ENCODE measurements around the gene SLC16A3. TPM values are rescaled to one million over a fixed set of nuclear protein-coding genes. Genes with fewer than 3 reads are reported as not detected.

The SLC16A3 gene
- total and polyA plus RNA-seq, 9 of the 15 experiments (the other 6 are each of a cell fraction or from before 2014, with no cell fraction given) = 0.11 to 5.4 (median 1.2) TPM; not detected in 2

DNA sequence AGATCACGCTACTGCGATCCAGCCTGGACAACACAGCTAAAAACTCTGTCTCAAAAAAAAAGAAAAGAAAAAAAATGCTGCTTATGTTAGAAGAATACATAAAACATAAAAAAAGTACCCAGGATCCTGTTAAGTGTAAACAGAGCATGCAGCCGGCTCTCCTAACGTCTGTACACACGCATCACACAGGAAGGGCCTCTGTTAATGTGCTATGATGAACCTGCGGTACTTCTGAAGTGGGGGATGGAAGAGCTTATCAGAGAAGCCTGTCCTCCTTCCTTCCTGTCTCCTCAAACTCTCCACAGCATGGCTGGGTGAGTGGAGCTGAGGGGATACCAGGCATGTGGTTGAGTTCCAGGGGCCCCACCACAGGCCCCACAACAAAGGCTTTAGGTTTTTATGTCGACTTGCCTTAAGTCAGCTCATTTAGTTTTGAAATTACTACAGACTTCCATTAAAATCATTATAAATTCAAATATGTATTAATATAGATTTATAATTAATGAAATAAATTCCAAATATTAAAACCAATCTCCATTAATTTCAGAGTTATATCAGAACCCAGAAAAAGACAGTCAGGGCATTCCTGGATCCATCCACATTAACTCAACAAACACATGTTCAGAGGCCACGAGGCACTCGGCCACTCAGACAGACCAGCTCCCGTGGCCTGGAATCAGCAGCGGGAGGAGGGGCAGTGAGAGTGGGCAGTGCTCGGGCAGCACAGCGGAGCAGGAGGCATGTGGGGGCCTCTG lies 27.9 kb upstream of the SLC16A3 start (continued):
- peak; percentile 50; the same call in 1 of the 2 replicates for TF ChIP-seq POLR2G (IDR thresholded peaks at IDR 0.05; ENCODE audit: low read depth, low read length)
- TF ChIP-seq, protein P1, sequence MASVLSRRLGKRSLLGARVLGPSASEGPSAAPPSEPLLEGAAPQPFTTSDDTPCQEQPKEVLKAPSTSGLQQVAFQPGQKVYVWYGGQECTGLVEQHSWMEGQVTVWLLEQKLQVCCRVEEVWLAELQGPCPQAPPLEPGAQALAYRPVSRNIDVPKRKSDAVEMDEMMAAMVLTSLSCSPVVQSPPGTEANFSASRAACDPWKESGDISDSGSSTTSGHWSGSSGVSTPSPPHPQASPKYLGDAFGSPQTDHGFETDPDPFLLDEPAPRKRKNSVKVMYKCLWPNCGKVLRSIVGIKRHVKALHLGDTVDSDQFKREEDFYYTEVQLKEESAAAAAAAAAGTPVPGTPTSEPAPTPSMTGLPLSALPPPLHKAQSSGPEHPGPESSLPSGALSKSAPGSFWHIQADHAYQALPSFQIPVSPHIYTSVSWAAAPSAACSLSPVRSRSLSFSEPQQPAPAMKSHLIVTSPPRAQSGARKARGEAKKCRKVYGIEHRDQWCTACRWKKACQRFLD (CRISPR knock-in tag; IDR thresholded peaks at IDR 0.05) = peak; percentile 67; the same call in 1 of the 2 replicates

DNA sequence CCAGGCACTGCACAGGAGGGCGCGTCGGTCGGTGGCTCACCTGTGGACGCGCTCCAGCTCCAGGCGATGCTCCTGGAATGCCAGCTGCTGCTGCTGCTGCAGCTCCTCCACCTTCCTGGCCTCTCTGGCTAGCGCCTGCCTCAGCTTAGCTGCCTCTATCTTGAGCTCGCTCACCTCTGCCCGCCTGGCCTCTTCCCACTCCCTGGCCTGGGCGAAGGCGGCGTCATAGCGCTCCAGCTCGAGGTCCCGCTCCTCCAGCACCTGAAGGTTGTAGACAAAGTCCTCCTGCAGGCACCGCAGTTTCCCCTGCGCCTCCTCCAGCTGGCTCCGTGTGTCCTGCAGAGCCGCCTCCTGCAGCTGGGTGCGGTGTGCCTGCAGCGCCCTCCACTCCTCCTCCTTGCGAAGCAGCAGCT lies 27.3 kb upstream of the SLC16A3 start:
- FAIRE-seq (no peak), DNase-seq (ENCODE audit: extremely low read depth in 1 of 4, low spot score in 3 of 4) (no peak), ATAC-seq (no peak)
- Histone ChIP-seq H3K9ac (ENCODE audit: insufficient read depth in 1 of 2, low read depth in 2 of 2, low read length in 2 of 2) (peak overlapping the region; percentile 60 to 86; a peak in 3 of 4 replicates), H3K36me3 (ENCODE audit: control insufficient read depth, insufficient read depth, low read length) (peaks cover 34% of the 10 kb centered on the region; the same call in 2 of the 3 replicates), H3K4me3 (no peak overlapping the region), H3K79me2 (ENCODE audit: control insufficient read depth, insufficient read depth, low read length) (peaks cover 10% of the 10 kb centered on the region; the same call in 1 of the 3 replicates), H4K20me1 (replicated peaks; ENCODE audit: control insufficient read depth, insufficient read depth, low read length) (no peaks in the 10 kb centered on the region), H3K9me1 (ENCODE audit: control insufficient read depth, insufficient read depth, low read length) (peaks cover 8% of the 10 kb centered on the region), H3K27me3 (ENCODE audit: control insufficient read depth in 2 of 2, insufficient read depth in 2 of 2, low read length in 2 of 2) (no peaks in the 10 kb centered on the region), H3K9me3 (replicated peaks; ENCODE audit: control insufficient read depth, insufficient read depth, low read depth, low read length) (no peaks in the 10 kb centered on the region; the same call in 1 of the 2 replicates), H2AFZ (ENCODE audit: low read depth, low read length) (no peak overlapping the region), H3K4me1 (replicated peaks in 1 of 2; ENCODE audit: control insufficient read depth in 2 of 2, insufficient read depth in 2 of 2, low read length in 2 of 2) (peaks cover 50 to 58% of the 10 kb centered on the region in 2 experiments), H3K4me2 (ENCODE audit: insufficient read depth, low read length) (no peak overlapping the region; the same call in 1 of the 2 replicates), H3K27ac (ENCODE audit: extremely low read depth, low read depth, low read length) (peak overlapping the region; percentile 80)
- ChIA-PET POLR2A (interaction anchor here (0.6 to 1.9 kb wide), 7 partner anchors 10 to 535 kb away, joined by 3 to 11 read pairs (median 4); partner anchors contain the start of genes CCDC57 and FASN), CTCF (ENCODE audit: low intra/inter-chr PET ratio) (no interaction called here)
- in situ Hi-C loops (cut with MboI) (no loop called here), intact Hi-C loops (cut with micrococcal nuclease) (no loop called here)
- BruUV-seq (replicated peaks) = no TSS peak
- WGBS (ENCODE audit: insufficient coverage, low coverage, missing lambda C conversion rate) = 93% methylated on average over 23 of the region's 23 CpGs
- no peak for TF ChIP-seq SMAD4 (CRISPR knock-in tag; conservative IDR thresholded peaks at IDR 0.05)
- no peak for TF ChIP-seq SMARCA4 (IDR thresholded peaks at IDR 0.05)
- TF ChIP-seq ZNF707 (CRISPR knock-in tag; conservative IDR thresholded peaks at IDR 0.05) = no peak
- TF ChIP-seq NR3C1 (CRISPR knock-in tag; IDR thresholded peaks at IDR 0.05) = no peak
- TF ChIP-seq ZNF217 (CRISPR knock-in tag; IDR thresholded peaks at IDR 0.05) = no peak
- TF ChIP-seq, protein P2, sequence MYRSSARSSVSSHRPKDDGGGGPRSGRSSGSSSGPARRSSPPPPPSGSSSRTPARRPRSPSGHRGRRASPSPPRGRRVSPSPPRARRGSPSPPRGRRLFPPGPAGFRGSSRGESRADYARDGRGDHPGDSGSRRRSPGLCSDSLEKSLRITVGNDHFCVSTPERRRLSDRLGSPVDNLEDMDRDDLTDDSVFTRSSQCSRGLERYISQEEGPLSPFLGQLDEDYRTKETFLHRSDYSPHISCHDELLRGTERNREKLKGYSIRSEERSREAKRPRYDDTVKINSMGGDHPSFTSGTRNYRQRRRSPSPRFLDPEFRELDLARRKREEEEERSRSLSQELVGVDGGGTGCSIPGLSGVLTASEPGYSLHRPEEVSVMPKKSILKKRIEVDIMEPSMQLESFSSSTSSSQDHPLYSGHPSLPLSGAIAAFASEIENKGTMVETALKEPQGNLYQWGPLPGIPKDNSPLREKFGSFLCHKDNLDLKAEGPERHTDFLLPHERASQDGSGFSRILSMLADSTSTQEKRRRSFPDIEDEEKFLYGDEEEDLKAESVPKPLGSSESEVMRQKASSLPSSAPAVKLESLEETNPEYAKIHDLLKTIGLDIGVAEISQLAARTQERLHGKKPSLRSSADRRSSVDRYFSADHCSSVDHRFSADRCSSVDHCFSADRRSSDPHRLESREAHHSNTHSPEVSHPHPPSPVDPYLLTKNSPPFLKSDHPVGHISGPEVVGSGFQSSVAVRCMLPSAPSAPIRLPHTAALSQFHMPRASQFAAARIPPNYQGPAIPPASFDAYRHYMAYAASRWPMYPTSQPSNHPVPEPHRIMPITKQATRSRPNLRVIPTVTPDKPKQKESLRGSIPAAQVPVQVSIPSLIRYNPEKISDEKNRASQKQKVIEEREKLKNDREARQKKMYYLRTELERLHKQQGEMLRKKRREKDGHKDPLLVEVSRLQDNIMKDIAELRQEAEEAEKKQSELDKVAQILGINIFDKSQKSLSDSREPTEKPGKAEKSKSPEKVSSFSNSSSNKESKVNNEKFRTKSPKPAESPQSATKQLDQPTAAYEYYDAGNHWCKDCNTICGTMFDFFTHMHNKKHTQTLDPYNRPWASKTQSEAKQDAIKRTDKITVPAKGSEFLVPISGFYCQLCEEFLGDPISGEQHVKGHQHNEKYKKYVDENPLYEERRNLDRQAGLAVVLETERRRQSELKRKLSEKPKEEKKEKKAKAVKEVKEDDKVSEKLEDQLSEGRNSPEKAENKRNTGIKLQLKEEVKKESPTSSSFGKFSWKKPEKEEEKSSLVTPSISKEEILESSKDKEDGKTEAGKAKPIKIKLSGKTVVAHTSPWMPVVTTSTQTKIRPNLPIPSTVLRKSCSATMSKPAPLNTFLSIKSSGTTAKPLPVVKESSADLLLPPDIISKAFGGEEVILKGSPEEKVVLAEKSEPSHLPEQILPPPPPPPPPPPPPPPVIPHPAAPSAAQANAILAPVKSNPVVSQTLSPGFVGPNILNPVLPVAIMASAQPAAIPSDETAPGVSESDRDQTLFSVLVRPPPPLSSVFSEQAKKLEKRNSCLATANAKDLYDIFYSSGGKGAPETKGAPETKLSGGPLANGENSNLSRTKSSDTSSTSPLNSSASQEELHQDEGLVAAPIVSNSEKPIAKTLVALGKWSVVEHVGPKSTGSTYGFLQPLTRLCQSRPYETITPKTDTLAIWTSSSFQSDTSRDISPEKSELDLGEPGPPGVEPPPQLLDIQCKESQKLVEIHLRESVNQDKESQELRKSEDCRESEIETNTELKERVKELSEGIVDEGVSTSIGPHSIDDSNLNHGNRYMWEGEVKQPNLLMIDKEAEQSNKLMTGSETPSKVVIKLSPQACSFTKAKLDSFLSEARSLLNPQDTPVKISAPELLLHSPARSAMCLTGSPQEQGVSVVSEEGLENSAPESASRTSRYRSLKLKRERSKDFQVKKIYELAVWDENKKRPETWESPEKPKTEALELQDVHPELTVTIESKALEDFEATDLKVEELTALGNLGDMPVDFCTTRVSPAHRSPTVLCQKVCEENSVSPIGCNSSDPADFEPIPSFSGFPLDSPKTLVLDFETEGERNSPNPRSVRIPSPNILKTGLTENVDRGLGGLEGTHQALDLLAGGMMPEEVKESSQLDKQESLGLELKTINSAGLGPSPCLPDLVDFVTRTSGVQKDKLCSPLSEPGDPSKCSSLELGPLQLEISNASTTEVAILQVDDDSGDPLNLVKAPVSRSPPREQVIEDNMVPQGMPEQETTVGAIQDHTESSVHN (IDR thresholded peaks at IDR 0.05; ENCODE audit: borderline replicate concordance in 1 of 2, low read depth in 1 of 2) = no peak
- TF ChIP-seq NCOA6 (IDR thresholded peaks at IDR 0.05) = no peak
- no peak for TF ChIP-seq ZNF408 (CRISPR knock-in tag; IDR thresholded peaks at IDR 0.05; ENCODE audit: low read depth)
